Endothelial cell of umbilical vein (primary cell): ENCODE results near the gene TPM4. TPM values are rescaled to one million over a fixed set of nuclear protein-coding genes. Genes with fewer than 3 reads are reported as not detected.

Experiments used
- BruUV-seq: library from RNA; stranded (reverse); fragments of 400-500 nt; replicated peaks from 2 replicates; lab custom pipeline; 2021; lab: Mats Ljungman, UMichigan
- CTCF ChIA-PET: fragments of 300-600, 350-600 bp; sonication (Branson Sonifier 250); formaldehyde crosslinking; loops from one replicate; lab custom pipeline; 2021; ENCODE audit warnings: antibody characterized with exemption, inconsistent platforms; lab: Charles Lee
- POLR2A ChIA-PET: fragments of 300-600, 350-600 bp; sonication (Branson Sonifier 250); formaldehyde crosslinking; loops from one replicate; lab custom pipeline; 2021; ENCODE audit warnings: antibody characterized with exemption, inconsistent platforms; lab: Charles Lee
- DNase-seq: peaks from one replicate; pipeline ENCODE4 v3.0.0-alpha.2; 2011; ENCODE audit warnings: low read depth, low spot score
- FAIRE-seq: peaks from 2 replicates; lab custom pipeline; 2011; peaks lifted over from hg19 to GRCh38; lab: Jason Lieb, UNC
- H2AFZ ChIP-seq: 2 replicates; pipeline ENCODE4 v1.6.0; 2012; ENCODE audit warnings: low read depth, low read length, control low read depth, inconsistent platforms
- H3K27ac ChIP-seq: 2 replicates; pipeline ENCODE4 v1.5.1; 2011; ENCODE audit warnings: low read depth, mild to moderate bottlenecking, control low read depth, low read length, moderate library complexity; ENCODE audit not compliant: insufficient read depth
- H3K27me3 ChIP-seq, 2 experiments: 2 replicates each; pipeline versions ENCODE4 v1.6.0 to v1.6.1; 2011; ENCODE audit warnings: low read length in 2 of 2, mixed read lengths in 1 of 2; ENCODE audit not compliant: control insufficient read depth in 2 of 2, insufficient read depth in 2 of 2
- H3K36me3 ChIP-seq, 2 experiments: 2 replicates in 1 of 2; 3 replicates in 1 of 2; pipeline ENCODE4 v1.5.1; 2011; ENCODE audit warnings: low read length in 2 of 2, mild to moderate bottlenecking in 1 of 2, moderate library complexity in 1 of 2; ENCODE audit not compliant: control insufficient read depth in 2 of 2, insufficient read depth in 2 of 2; ENCODE audit errors: extremely low read depth in 1 of 2
- H3K4me1 ChIP-seq: 3 replicates; pipeline ENCODE4 v1.5.1; 2011; ENCODE audit warnings: mild to moderate bottlenecking, low read length; ENCODE audit not compliant: control insufficient read depth, insufficient read depth; ENCODE audit errors: extremely low read depth
- H3K4me2 ChIP-seq: 2 replicates; pipeline ENCODE4 v1.6.1; 2011; ENCODE audit warnings: low read length, control low read depth, mixed read lengths; ENCODE audit not compliant: insufficient read depth
- H3K4me3 ChIP-seq, 3 experiments: fragments of 200-600 bp in 1 of 3; sonication (generic), shearing (Covaris generic) in 1 of 3; replicated peaks in 1 of 3; 2 replicates each; pipeline ENCODE4 v1.5.1; 2011 to 2016; ENCODE audit warnings: control low read depth in 3 of 3, low read length in 3 of 3, mild to moderate bottlenecking in 2 of 3, inconsistent platforms in 1 of 3, low read depth in 1 of 3, moderate library complexity in 1 of 3; ENCODE audit not compliant: insufficient read depth in 1 of 3
- H3K79me2 ChIP-seq: 2 replicates; pipeline ENCODE4 v1.6.0; 2012; ENCODE audit warnings: low read length, inconsistent platforms; ENCODE audit not compliant: control insufficient read depth, insufficient read depth
- H3K9ac ChIP-seq: replicated peaks from 2 replicates; pipeline ENCODE3; 2011; ENCODE audit warnings: low read length, control low read depth; ENCODE audit not compliant: insufficient read depth; ENCODE audit errors: extremely low read depth
- H3K9me1 ChIP-seq: replicated peaks from 3 replicates; pipeline ENCODE4 v1.6.0; 2011; ENCODE audit warnings: mild to moderate bottlenecking, low read length; ENCODE audit not compliant: control insufficient read depth, insufficient read depth; ENCODE audit errors: extremely low read depth
- H3K9me3 ChIP-seq: replicated peaks from 2 replicates; pipeline ENCODE4 v1.5.1; 2012; ENCODE audit warnings: low read length, inconsistent platforms; ENCODE audit not compliant: control insufficient read depth, insufficient read depth
- H4K20me1 ChIP-seq: replicated peaks from 2 replicates; pipeline ENCODE3; 2011; ENCODE audit warnings: mild to moderate bottlenecking, low read length; ENCODE audit not compliant: control insufficient read depth, insufficient read depth; ENCODE audit errors: extremely low read depth
- EZH2 ChIP-seq: IDR thresholded peaks from 2 replicates; pipeline ENCODE4 v1.6.1; 2012; ENCODE audit warnings: borderline replicate concordance, low read depth, mild to moderate bottlenecking, moderate library complexity, low read length, inconsistent platforms; ENCODE audit not compliant: severe bottlenecking
- FOS ChIP-seq: IDR thresholded peaks from 2 replicates; pipeline ENCODE4 v1.6.1; 2011; ENCODE audit warnings: mild to moderate bottlenecking, low read length, moderate library complexity, borderline replicate concordance; ENCODE audit not compliant: insufficient read depth
- GATA2 ChIP-seq: IDR thresholded peaks from 2 replicates; pipeline ENCODE4 v1.7.0; 2011; ENCODE audit warnings: low read depth, mild to moderate bottlenecking, moderate library complexity, mixed read lengths, low read length; ENCODE audit not compliant: insufficient read length, insufficient read depth
- JUN ChIP-seq: IDR thresholded peaks from 2 replicates; pipeline ENCODE4 v1.6.1; 2011; ENCODE audit warnings: borderline replicate concordance, low read depth; ENCODE audit not compliant: insufficient read length, insufficient read depth
- MAX ChIP-seq: IDR thresholded peaks from 2 replicates; pipeline ENCODE4 v1.6.1; 2011; ENCODE audit not compliant: insufficient read depth, insufficient read length
- MYC ChIP-seq: IDR thresholded peaks from one replicate; pipeline ENCODE4 v1.6.1; 2011; ENCODE audit warnings: mild to moderate bottlenecking, low read depth, low read length
- POLR2A ChIP-seq: IDR thresholded peaks from 2 replicates; pipeline ENCODE4 v1.6.1; 2012; ENCODE audit warnings: low read depth, mild to moderate bottlenecking, control low read depth, low read length
- POLR2AphosphoS5 ChIP-seq: IDR thresholded peaks from 2 replicates; pipeline ENCODE4 v1.6.1; 2012; ENCODE audit warnings: low read depth, mild to moderate bottlenecking, control low read depth, low read length, moderate library complexity; ENCODE audit not compliant: insufficient read depth
- dilution Hi-C: fragments of 300-500 bp; cut with MboI; formaldehyde crosslinking; loops from one replicate; pipeline ENCODE4 v1.15.0; 2019; ENCODE audit warnings: low sequenced_read_pairs; ENCODE audit not compliant: extremely low pct_ligation_motif_present
- intact Hi-C: fragments of 100-400 bp; cut with micrococcal nuclease; formaldehyde crosslinking; loops from one replicate; pipeline ENCODE4 v1.10.0; 2022
- polyA plus RNA-seq, 4 experiments: library from polyadenylated mRNA; depleted of rRNA in 3 of 4; stranded (reverse) in 3 of 4; unstranded in 1 of 4; fragments of >200 nt; gene quantifications; 2 replicates each; pipeline versions ENCODE4 v1.2.1 to v1.2.3, GENCODE V29; 2011 to 2012; ENCODE audit warnings: missing spikeins in 1 of 4
- total RNA-seq: library from RNA; stranded (reverse); gene quantifications from 2 replicates; pipeline ENCODE4 v1.2.3, GENCODE V29; 2021
- TF ChIP-seq, protein P1 (sequence below), 2 donors: IDR thresholded peaks; 1 replicate in 1 of 2; 2 replicates in 1 of 2; pipeline ENCODE4 v1.5.1; 2011; ENCODE audit warnings: low read length in 2 of 2, mild to moderate bottlenecking in 2 of 2, moderate library complexity in 2 of 2, control low read depth in 1 of 2, inconsistent platforms in 1 of 2, low read depth in 1 of 2; ENCODE audit not compliant: insufficient read depth in 1 of 2; ENCODE audit errors: extremely low read depth in 1 of 2

The TPM4 gene
- total and polyA plus RNA-seq, 2 donors (not counting 3 experiments of a cell fraction or from before 2014, with no cell fraction given), result 430 to 924 TPM

DNA sequence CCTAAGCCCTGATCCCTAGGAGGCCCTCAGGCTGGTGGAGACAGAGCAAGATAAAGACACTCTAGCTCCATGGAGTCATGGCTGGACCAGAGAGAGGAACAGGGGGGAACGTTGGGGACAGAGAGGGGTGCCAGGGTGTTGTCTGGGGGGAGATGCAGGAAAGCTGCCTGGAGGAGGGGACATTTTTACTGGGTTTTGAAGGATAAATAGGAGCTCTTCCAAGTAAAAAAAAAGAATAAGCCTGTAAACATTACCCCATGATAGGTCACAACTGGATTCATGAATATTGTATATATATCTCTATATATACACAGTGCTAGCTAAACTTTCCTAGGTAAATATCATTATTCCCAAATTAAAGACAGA lies 67.9 kb downstream of the TPM4 start:
- TF ChIP-seq JUN (no peak), MYC (no peak), POLR2AphosphoS5 (no peak), GATA2 (no peak), EZH2 (no peak), MAX (no peak), FOS (no peak), POLR2A (no peak)
- TF ChIP-seq, protein P1, sequence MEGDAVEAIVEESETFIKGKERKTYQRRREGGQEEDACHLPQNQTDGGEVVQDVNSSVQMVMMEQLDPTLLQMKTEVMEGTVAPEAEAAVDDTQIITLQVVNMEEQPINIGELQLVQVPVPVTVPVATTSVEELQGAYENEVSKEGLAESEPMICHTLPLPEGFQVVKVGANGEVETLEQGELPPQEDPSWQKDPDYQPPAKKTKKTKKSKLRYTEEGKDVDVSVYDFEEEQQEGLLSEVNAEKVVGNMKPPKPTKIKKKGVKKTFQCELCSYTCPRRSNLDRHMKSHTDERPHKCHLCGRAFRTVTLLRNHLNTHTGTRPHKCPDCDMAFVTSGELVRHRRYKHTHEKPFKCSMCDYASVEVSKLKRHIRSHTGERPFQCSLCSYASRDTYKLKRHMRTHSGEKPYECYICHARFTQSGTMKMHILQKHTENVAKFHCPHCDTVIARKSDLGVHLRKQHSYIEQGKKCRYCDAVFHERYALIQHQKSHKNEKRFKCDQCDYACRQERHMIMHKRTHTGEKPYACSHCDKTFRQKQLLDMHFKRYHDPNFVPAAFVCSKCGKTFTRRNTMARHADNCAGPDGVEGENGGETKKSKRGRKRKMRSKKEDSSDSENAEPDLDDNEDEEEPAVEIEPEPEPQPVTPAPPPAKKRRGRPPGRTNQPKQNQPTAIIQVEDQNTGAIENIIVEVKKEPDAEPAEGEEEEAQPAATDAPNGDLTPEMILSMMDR (IDR thresholded peaks at IDR 0.05; ENCODE audit: extremely low read depth in 1 of 2, insufficient read depth in 1 of 2, low read depth in 1 of 2, low read length in 2 of 2), result no peak
- dilution Hi-C loops (no loop called here), intact Hi-C loops (no loop called here)
- Histone ChIP-seq H4K20me1 (no peaks in the 10 kb centered on the region), H3K4me3 (no peak overlapping the region), H3K4me2 (no peak overlapping the region), H3K4me1 (no peaks in the 10 kb centered on the region), H3K27me3 (peaks cover 0 to 2% of the 10 kb centered on the region in 2 experiments), H3K36me3 (no peaks in the 10 kb centered on the region), H3K9ac (no peak overlapping the region), H3K79me2 (no peaks in the 10 kb centered on the region), H3K9me1 (no peaks in the 10 kb centered on the region), H3K9me3 (no peaks in the 10 kb centered on the region), H3K27ac (no peak overlapping the region), H2AFZ (no peak overlapping the region)
- FAIRE-seq (no peak), DNase-seq (no peak)
- POLR2A ChIA-PET, result no interaction called here
- CTCF ChIA-PET, result interaction anchor here (1.0 kb wide), 1 partner anchor 11 kb away, joined by 3 read pairs; no protein-coding TSS in a partner anchor
- BruUV-seq, result no TSS peak
